IPS-20b (cell line): Measurements from ENCODE around the gene ANKLE1.
"Not testable (repeated sequence)": the region's sequence is repeated elsewhere in the genome, so short reads cannot be mapped to it uniquely, and the experiment has no call there.

Experiments used
- H3K27ac ChIP-seq: one replicate; pipeline ENCODE4 v1.5.1; 2013; ENCODE audit warnings: low read length
- H3K27me3 ChIP-seq: 2 replicates; pipeline ENCODE4 v1.6.1; 2013; ENCODE audit warnings: mild to moderate bottlenecking, low read length, inconsistent platforms; ENCODE audit not compliant: insufficient read depth
- H3K36me3 ChIP-seq: 2 replicates; pipeline ENCODE4 v1.6.1; 2013; ENCODE audit warnings: low read depth, mild to moderate bottlenecking, inconsistent platforms, low read length, moderate library complexity; ENCODE audit not compliant: insufficient read depth
- H3K4me1 ChIP-seq: 2 replicates; pipeline ENCODE4 v1.6.1; 2013; ENCODE audit warnings: mild to moderate bottlenecking, control low read depth, inconsistent platforms, low read length, moderate library complexity; ENCODE audit not compliant: insufficient read depth
- H3K4me3 ChIP-seq: 2 replicates; pipeline ENCODE4 v1.5.1; 2013; ENCODE audit warnings: mild to moderate bottlenecking, low read length, inconsistent platforms
- H3K9ac ChIP-seq: 2 replicates; pipeline ENCODE4 v1.6.1; 2013; ENCODE audit warnings: low read depth, mild to moderate bottlenecking, inconsistent platforms, low read length, moderate library complexity
- H3K9me3 ChIP-seq: 2 replicates; pipeline ENCODE4 v1.6.1; 2013; ENCODE audit warnings: mild to moderate bottlenecking, low read depth, low read length, inconsistent platforms; ENCODE audit not compliant: insufficient read depth

The ANKLE1 gene

DNA sequence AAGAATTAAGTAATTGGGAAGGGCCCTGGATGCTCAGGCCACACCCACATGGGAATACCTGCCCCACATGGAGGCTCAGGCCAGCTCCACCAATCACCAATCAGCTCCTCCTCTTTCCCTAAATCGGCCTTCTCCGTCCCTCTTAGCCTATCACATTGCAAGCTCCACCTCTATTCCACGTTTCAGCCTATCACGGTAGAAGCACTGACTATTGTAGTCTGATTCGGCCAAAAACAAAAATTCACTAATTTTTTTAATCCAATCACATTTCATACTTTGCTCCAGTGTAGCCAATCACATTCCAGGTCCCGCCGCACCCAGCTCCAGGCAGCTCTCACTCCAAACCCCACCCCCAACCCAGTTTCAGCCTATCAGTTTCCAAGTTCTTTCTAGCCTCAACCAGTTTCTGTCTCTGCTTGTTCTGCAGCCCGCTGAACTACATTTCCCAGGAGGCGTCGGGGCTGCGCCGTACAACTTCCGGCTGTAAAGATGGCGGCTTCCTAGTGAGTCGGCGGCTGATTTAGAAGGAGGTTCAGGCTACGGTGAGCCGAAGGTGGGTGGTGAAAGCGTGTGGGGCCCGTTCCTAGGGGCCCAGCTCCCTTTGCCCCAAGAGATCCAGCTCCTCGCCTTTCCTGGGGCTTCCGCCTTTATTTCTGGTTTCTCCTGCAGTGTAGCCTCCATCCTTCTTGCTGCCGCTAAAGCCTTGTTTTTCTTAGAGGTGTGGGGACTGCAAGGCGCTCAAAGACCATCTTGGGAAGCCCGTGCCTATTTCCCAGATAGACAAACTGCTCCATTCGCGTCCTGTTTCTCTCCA lies 14.5 kb upstream of the ANKLE1 start, which contains the start of gene BABAM1:
TSS of gene BABAM1 (plus strand) at position 469 of the 814 bp plus-strand sequence. CDS start 1,364 bp downstream, outside the sequence.
- Histone ChIP-seq H3K9ac (peak within 1 kb of the TSS; percentile 97), H3K27me3 (no peaks in the 10 kb centered on the region), H3K36me3 (peaks cover 24% of the 10 kb centered on the region), H3K27ac (peak within 1 kb of the TSS; percentile 45), H3K4me1 (peaks cover 4% of the 10 kb centered on the region; the same call in 1 of the 2 replicates), H3K4me3 (peak within 1 kb of the TSS; percentile 99), H3K9me3 (no peaks in the 10 kb centered on the region)

DNA sequence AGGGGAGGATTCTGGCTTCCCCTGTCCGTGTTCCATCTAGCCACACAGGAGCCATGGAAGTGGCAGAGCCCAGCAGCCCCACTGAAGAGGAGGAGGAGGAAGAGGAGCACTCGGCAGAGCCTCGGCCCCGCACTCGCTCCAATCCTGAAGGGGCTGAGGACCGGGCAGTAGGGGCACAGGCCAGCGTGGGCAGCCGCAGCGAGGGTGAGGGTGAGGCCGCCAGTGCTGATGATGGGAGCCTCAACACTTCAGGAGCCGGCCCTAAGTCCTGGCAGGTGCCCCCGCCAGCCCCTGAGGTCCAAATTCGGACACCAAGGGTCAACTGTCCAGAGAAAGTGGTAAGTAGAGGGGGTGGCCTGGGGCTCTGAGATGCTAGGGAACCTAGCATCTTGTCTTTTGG lies 12.9 kb upstream of the ANKLE1 start:
- Histone ChIP-seq H3K4me1 (peaks cover 4% of the 10 kb centered on the region; the same call in 1 of the 2 replicates), H3K36me3 (peaks cover 31% of the 10 kb centered on the region), H3K9me3 (no peaks in the 10 kb centered on the region), H3K9ac (no peak overlapping the region), H3K27me3 (no peaks in the 10 kb centered on the region), H3K4me3 (no peak overlapping the region), H3K27ac (no peak overlapping the region)

- peaks cover 72% of the 10 kb centered on the region for H3K36me3 ChIP-seq
- H3K4me3 ChIP-seq, H3K27ac ChIP-seq, H3K9me3 ChIP-seq, H3K4me1 ChIP-seq, H3K27me3 ChIP-seq, H3K9ac ChIP-seq: not testable (repeated sequence)
Observed at GRCh38 chr19:17274892-17275291, 6.8 kb upstream of the ANKLE1 start.

GRCh38 chr19:17275441-17276175 lies 6.1 kb upstream of the ANKLE1 start:
- H3K36me3 ChIP-seq = peaks cover 66% of the 10 kb centered on the region
- H3K4me3 ChIP-seq = no peak overlapping the region
- H3K4me1 ChIP-seq = no peaks in the 10 kb centered on the region
- H3K9me3 ChIP-seq = no peaks in the 10 kb centered on the region
- no peak overlapping the region for H3K9ac ChIP-seq
- H3K27ac ChIP-seq = no peak overlapping the region
- H3K27me3 ChIP-seq = no peaks in the 10 kb centered on the region

- H3K9ac ChIP-seq = no peak overlapping the region
- H3K27ac ChIP-seq = no peak overlapping the region
- peaks cover 39% of the 10 kb centered on the region for H3K36me3 ChIP-seq
- no peaks in the 10 kb centered on the region for H3K4me1 ChIP-seq
- no peak overlapping the region for H3K4me3 ChIP-seq
- no peaks in the 10 kb centered on the region for H3K9me3 ChIP-seq
- H3K27me3 ChIP-seq = peaks cover 24% of the 10 kb centered on the region
Observed at GRCh38 chr19:17279436-17279835, 2.3 kb upstream of the ANKLE1 start.

- Histone ChIP-seq H3K9me3 (no peaks in the 10 kb centered on the region), H3K4me3 (peak overlapping the region; percentile 62; the same call in 1 of the 2 replicates), H3K36me3 (peaks cover 11% of the 10 kb centered on the region; the same call in 1 of the 2 replicates), H3K27ac (no peak overlapping the region), H3K9ac (peak overlapping the region; percentile 30; the same call in 1 of the 2 replicates), H3K4me1 (no peaks in the 10 kb centered on the region), H3K27me3 (peaks cover 24% of the 10 kb centered on the region)
Observed at GRCh38 chr19:17282488-17283125, 906 bp downstream of the ANKLE1 start.

GRCh38 chr19:17283504-17283996 lies 1.8 kb downstream of the ANKLE1 start:
- H3K27me3 ChIP-seq = peaks cover 24% of the 10 kb centered on the region
- H3K9ac ChIP-seq = no peak overlapping the region

GRCh38 chr19:17285415-17286135 lies 3.9 kb downstream of the ANKLE1 start:
- no peaks in the 10 kb centered on the region; the same call in 1 of the 2 replicates for H3K36me3 ChIP-seq
- H3K9ac ChIP-seq = no peak overlapping the region
- H3K9me3 ChIP-seq = no peaks in the 10 kb centered on the region
- H3K27me3 ChIP-seq = peaks cover 24% of the 10 kb centered on the region
- no peaks in the 10 kb centered on the region for H3K4me1 ChIP-seq
- H3K4me3 ChIP-seq = no peak overlapping the region
- H3K27ac ChIP-seq = no peak overlapping the region

More at GRCh38 chr19:17283504-17283996, 1.8 kb downstream of the ANKLE1 start:
- peaks cover 8% of the 10 kb centered on the region; the same call in 1 of the 2 replicates for H3K36me3 ChIP-seq
- no peaks in the 10 kb centered on the region for H3K9me3 ChIP-seq
- H3K4me3 ChIP-seq = no peak overlapping the region
- H3K4me1 ChIP-seq = no peaks in the 10 kb centered on the region
- H3K27ac ChIP-seq = no peak overlapping the region

DNA sequence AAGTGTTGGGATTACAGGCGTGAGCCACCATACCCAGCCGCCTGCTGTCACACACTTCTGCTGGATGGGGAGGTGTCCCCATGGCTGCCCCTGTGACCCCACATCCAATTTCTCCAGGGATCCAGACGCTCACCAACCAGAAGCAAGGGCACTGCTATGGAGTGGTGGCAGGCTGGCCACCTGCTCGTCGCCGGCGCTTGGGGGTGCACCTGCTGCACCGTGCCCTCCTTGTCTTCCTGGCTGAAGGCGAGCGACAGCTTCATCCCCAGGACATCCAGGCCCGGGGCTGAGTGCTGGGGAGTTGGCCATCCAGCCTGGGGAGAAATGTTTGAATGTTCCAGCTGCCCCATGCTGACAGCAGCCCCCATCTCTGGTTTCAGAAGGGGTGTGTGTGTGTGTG lies 4.6 kb downstream of the ANKLE1 start:
- Histone ChIP-seq H3K36me3 (no peaks in the 10 kb centered on the region; the same call in 1 of the 2 replicates), H3K9me3 (no peaks in the 10 kb centered on the region), H3K9ac (no peak overlapping the region), H3K27me3 (peaks cover 19% of the 10 kb centered on the region), H3K4me3 (no peak overlapping the region), H3K27ac (no peak overlapping the region), H3K4me1 (no peaks in the 10 kb centered on the region)

- no peaks in the 10 kb centered on the region; the same call in 1 of the 2 replicates for H3K36me3 ChIP-seq
- no peak overlapping the region for H3K9ac ChIP-seq
- no peak overlapping the region for H3K4me3 ChIP-seq
- H3K27ac ChIP-seq = no peak overlapping the region
- H3K4me1 ChIP-seq = no peaks in the 10 kb centered on the region
- peaks cover 14% of the 10 kb centered on the region for H3K27me3 ChIP-seq
- H3K9me3 ChIP-seq = no peaks in the 10 kb centered on the region
Observed at GRCh38 chr19:17286752-17287151, 5.1 kb downstream of the ANKLE1 start.

DNA sequence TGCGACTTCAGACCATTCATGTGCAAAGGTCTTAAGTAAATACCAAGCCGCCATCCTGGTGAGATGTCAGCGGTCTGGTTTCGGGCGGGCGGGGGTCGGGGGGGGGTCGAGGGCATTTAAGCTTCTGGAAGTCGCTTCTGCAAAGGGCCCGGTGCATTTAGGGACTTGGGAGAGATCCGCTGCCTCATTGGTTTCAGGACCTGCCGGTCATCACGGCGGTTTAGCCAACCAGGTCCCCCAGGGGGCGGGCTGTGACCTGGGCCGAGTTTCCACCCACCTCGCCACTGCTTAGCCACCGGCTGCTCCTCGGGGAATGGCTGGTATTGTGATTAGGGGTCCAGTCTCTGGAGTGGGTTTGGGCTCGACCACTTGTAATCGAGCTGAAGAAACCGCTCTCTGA lies 7.8 kb downstream of the ANKLE1 start:
- Histone ChIP-seq H3K4me3 (no peak overlapping the region), H3K9me3 (no peaks in the 10 kb centered on the region), H3K4me1 (0 out of 2 replicates have a peak, but pooled peaks cover 3% of the 10 kb centered on the region), H3K36me3 (0 out of 2 replicates have a peak, but pooled peaks cover 4% of the 10 kb centered on the region), H3K27ac (no peak overlapping the region), H3K9ac (no peak overlapping the region), H3K27me3 (no peaks in the 10 kb centered on the region)
